GM12801 (cell line): Measurements from ENCODE around the gene ALKBH8.

Experiments
- TF ChIP-seq, protein P1 (sequence below): IDR thresholded peaks from one replicate; pipeline ENCODE4 v1.5.1; 2011; ENCODE audit warnings: control low read depth; ENCODE audit not compliant: insufficient read length; ENCODE audit errors: extremely low read depth

The ALKBH8 gene

DNA sequence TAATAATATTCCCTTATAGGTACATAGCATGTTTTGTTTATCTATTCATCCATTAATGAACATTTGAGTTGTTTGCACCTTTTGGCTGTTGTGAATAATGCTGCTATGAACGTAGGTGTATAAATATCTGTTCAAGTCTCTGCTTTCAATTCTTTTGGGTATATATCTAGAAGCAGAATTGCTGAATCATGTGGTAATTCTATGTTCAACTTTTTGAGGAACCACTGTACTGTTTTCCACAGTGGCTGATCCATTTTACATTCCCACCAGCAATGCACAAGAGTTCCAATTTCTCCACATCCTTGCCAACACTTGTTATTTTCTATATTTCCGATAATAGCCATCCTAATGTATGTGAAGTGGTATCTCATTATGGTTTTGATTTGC lies 56.7 kb downstream of the ALKBH8 start:
- TF ChIP-seq, protein P1, sequence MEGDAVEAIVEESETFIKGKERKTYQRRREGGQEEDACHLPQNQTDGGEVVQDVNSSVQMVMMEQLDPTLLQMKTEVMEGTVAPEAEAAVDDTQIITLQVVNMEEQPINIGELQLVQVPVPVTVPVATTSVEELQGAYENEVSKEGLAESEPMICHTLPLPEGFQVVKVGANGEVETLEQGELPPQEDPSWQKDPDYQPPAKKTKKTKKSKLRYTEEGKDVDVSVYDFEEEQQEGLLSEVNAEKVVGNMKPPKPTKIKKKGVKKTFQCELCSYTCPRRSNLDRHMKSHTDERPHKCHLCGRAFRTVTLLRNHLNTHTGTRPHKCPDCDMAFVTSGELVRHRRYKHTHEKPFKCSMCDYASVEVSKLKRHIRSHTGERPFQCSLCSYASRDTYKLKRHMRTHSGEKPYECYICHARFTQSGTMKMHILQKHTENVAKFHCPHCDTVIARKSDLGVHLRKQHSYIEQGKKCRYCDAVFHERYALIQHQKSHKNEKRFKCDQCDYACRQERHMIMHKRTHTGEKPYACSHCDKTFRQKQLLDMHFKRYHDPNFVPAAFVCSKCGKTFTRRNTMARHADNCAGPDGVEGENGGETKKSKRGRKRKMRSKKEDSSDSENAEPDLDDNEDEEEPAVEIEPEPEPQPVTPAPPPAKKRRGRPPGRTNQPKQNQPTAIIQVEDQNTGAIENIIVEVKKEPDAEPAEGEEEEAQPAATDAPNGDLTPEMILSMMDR: no peak

DNA sequence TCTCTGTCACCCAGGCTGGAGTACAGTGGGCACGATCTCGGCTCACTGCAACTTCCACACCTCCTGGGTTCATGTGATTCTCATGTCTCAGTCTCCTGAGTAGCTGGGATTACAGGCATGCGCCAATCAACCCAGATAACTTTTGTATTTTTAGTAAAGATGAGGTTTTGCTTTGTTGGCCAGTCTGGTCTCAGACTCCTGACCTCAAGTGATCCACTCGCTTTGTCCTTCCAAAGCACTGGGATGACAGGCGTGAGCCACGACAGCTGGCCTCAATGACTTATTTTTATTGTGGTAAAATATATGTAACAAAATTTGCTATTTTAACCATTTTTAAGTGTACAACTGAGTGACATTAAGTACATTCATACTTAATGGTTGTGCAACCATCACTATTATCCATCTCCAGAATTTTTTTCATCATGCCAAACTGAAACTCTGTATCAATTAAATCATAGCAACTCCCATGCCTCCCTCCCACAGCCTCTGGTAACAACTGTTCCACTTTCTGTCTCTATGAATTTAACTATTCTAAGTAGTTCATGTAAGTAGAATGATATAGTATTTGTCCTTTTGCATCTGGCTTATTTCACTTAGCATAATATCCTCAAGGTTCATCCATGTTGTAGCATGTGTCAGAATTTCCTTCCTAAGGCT lies 57.2 kb downstream of the ALKBH8 start:
- TF ChIP-seq, protein P1: no peak

DNA sequence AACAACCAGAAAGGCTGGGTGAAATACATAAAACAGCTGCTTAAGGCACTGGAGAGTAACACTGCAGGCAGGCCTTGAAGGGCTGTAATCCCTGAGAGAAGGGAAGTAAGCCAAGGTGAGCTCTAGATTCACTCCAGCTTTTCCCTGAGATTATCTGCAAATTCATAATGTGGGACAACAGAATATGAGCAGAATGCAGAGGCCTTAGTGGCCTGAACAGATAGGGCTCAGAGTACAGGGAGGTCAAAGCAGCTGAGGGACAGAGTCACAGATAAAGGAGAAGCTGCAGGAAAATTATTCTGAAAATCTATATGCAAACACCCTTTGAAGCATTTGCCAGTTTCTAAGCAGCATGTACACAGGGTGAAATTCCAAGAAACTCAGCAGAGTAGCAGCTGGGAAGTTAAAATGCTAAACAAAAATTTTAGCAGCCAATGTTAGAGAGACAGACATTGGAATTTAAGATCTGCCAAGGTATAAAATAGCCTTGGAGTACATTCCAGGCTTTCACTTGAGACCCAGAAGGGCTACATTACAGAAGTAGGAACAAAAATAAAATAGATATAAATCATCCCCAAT lies 59.8 kb downstream of the ALKBH8 start:
- TF ChIP-seq, protein P1: no peak

DNA sequence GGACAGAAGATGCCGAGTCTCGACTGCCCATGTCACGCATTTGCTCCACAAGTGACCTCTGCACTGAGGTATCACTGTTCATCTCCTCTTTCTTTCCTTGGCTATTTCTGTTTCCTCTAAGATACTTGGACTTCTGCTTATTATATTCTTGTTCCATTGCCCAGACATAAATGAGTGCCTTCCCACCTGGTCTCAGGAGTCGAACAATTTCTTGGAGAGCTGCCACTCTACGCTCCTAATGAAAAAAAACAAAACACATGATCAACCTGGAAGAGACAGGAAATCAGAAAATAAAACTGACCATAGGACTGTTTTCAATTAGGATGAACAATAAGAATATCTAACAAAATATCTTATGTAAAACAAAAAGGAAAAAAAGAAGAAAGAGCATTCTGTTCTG lies 60.6 kb downstream of the ALKBH8 start:
- TF ChIP-seq, protein P1: no peak

DNA sequence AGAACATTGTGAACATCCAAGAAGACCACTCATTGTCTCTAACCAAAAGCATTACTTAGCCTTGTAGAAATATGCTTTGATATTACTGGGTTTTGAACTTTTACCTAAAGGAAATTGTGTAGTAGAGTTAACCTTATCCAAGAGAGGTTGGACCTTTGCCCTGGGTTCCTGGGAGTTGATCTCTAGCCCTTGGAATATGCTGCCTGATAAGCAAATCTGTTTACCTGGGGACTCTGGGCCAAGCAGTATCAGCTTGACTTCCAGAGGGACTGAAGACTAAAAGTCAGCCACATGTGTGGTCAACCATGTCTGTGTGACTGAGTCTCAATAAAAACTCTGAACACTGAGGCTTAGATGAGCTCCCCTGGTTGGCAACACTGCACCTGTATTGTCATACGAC lies 63.8 kb downstream of the ALKBH8 start:
- TF ChIP-seq, protein P1: no peak

DNA sequence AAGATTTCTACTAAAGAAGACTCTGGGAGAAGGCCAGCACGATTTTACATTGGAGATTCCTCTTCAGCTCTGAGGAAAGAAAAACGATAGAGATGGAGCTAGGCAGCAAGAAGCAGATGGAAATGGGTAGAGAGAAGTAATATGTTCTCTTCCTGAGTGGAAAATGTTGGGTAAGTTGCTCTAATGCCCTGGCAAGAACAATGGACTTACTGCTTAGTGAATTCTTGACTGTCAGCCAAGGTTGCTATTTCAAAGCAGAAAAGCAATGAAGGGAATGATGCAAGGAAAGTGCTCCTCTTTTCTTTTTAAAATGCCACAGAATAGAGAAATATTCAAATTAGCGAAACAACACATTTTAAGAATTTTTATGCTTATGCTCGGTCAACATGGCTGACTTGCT lies 69.5 kb downstream of the ALKBH8 start:
- TF ChIP-seq, protein P1: no peak

DNA sequence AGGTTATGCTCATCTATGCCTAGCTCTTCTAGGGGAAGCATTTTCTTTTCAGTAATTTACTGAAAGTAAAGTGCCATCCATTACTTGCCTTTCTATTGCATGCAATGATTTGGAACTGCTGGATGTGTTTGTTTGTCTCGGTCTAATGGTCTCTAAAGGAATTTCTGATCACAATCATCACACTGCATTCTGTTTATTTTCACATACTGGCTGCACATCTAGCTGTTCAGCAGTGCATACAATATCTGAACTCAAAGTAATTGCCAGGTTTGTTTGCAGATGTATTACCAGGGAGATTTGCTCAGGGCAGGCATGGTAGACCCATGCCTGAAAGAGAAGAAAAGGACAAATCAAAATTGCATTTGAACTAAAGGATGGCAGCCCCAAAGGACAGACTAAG lies 71.5 kb downstream of the ALKBH8 start:
- TF ChIP-seq, protein P1: no peak
